Right cardiac atrium (tissue), 5 donors: Measurements from ENCODE around the gene HEMGN. TPM values are rescaled to one million over a fixed set of nuclear protein-coding genes. Genes with fewer than 3 reads are reported as not detected.

Experiments
- ATAC-seq, 2 donors: fragments of 200-7000 bp; cut with Tn5 transposase; one replicate each; pipeline versions ENCODE4 v1.8.0 to v1.9.1; 2020; ENCODE audit warnings: moderate library complexity in 2 of 2, mild to moderate bottlenecking in 1 of 2
- DNase-seq, 3 donors: peaks; one replicate each; pipeline ENCODE4 v3.0.0-alpha.2; 2020
- H3K27ac ChIP-seq: one replicate; pipeline ENCODE4 v1.5.1; 2013; ENCODE audit warnings: mild to moderate bottlenecking, low read length, control low read depth, moderate library complexity
- H3K27me3 ChIP-seq: one replicate; pipeline ENCODE4 v1.6.1; 2013; ENCODE audit not compliant: control insufficient read depth, insufficient read depth
- H3K4me1 ChIP-seq: one replicate; pipeline ENCODE4 v1.6.1; 2013; ENCODE audit warnings: low read length; ENCODE audit not compliant: control insufficient read depth, insufficient read depth
- H3K4me3 ChIP-seq: one replicate; pipeline ENCODE4 v1.5.1; 2013; ENCODE audit warnings: low read length, control low read depth
- H3K9me3 ChIP-seq: one replicate; pipeline ENCODE4 v1.6.1; 2013; ENCODE audit warnings: low read length; ENCODE audit not compliant: control insufficient read depth
- WGBS: extraction: QIAGEN DNeasy Blood & Tissue Kit; methylation state at CpG from one replicate; pipeline ENCODE4 v1.1.7; 2013; 5-methylcytosine and 5-hydroxymethylcytosine counted together
- intact Hi-C, 4 donors: fragments of 100-400 bp; cut with DNase I; formaldehyde crosslinking; loops; one replicate each; pipeline versions ENCODE4 v1.11.0 to v1.14.0; 2022 to 2023
- polyA plus RNA-seq: library from polyadenylated mRNA; stranded (reverse); fragments of 200-250 nt; gene quantifications from one replicate; pipeline ENCODE4 v1.2.3, GENCODE V29; 2013
- total RNA-seq, 4 donors: library from RNA; stranded (reverse); fragmentation: NEBNext Ultra II Directional; extraction: Animal tissue kit (Norgen Biotek cat#: 25700); gene quantifications; one replicate each; pipeline ENCODE4 v1.2.1, GENCODE V29; 2021
- donor health status: healthy with polysubstance abuse.
- donor health status: DM: no; HTN: yes; CAD: no.
- donor health status: DM: no; HTN: no; CAD: no.
- donor health status: DM: no; HTN: yes; CAD: no; lungs with severe emphysema.
- donor health status: DM: yes; HTN: yes; CAD: no.

The HEMGN gene
- total and polyA plus RNA-seq, 5 donors: not detected

GRCh38 chr9:97925497-97926334 lies 12.3 kb downstream of the HEMGN start:
- intact Hi-C loops: loop anchor here (5.0 to 10.0 kb wide), 4 partner anchors 59 to 329 kb away; partner anchors contain the start of genes ANP32B (in 2 of the 4) and TBC1D2 (in 1 of the 4)
- Histone ChIP-seq H3K9me3 (no peaks in the 10 kb centered on the region), H3K27ac (no peak overlapping the region), H3K27me3 (no peaks in the 10 kb centered on the region), H3K4me1 (no peaks in the 10 kb centered on the region), H3K4me3 (no peak overlapping the region)
- 69% methylated on average over 5 of the region's 5 CpGs for WGBS
- DNase-seq (no peak), ATAC-seq (no peak)

GRCh38 chr9:97924386-97924785 lies 13.6 kb downstream of the HEMGN start:
- no peak for ATAC-seq
- Histone ChIP-seq H3K4me3 (no peak overlapping the region), H3K4me1 (no peaks in the 10 kb centered on the region), H3K27me3 (no peaks in the 10 kb centered on the region), H3K9me3 (no peaks in the 10 kb centered on the region), H3K27ac (no peak overlapping the region)
- 48% methylated on average over 4 of the region's 4 CpGs for WGBS
- no peak for DNase-seq
- intact Hi-C loops: loop anchor here in 3 of 4 donors (5.0 to 10.0 kb wide), 7 partner anchors 58 to 338 kb away; partner anchors contain the start of genes ANP32B (in 3 of the 3) and TBC1D2 (in 2 of the 3)

- Histone ChIP-seq H3K4me3 (peak overlapping the region; percentile 46), H3K4me1 (no peaks in the 10 kb centered on the region), H3K27me3 (no peaks in the 10 kb centered on the region), H3K9me3 (no peaks in the 10 kb centered on the region), H3K27ac (no peak overlapping the region)
- WGBS: under 1% methylated on average over 8 of the region's 8 CpGs
- intact Hi-C loops: loop anchor here in 3 of 4 donors (2.0 to 10.0 kb wide), 8 partner anchors 59 to 339 kb away; partner anchors contain the start of genes ANP32B (in 3 of the 3) and TBC1D2 (in 2 of the 3)
- ATAC-seq: peak; percentile 40 to 45
- DNase-seq: peak; percentile 66 to 93 (median 84)
Observed at GRCh38 chr9:97923529-97924108, 14.4 kb downstream of the HEMGN start.

- Histone ChIP-seq H3K9me3 (no peaks in the 10 kb centered on the region), H3K4me3 (peak within 1 kb of the TSS; percentile 86), H3K27ac (peak within 1 kb of the TSS; percentile 98), H3K27me3 (no peaks in the 10 kb centered on the region), H3K4me1 (no peaks in the 10 kb centered on the region)
- intact Hi-C loops: loop anchor here in 3 of 4 donors (2.0 to 10.0 kb wide), 8 partner anchors 60 to 340 kb away; partner anchors contain the start of genes ANP32B (in 3 of the 3) and TBC1D2 (in 2 of the 3)
- WGBS: under 1% methylated on average over 54 of the region's 54 CpGs
- DNase-seq (peak; percentile 98 to 99 (median 99)), ATAC-seq (peak; percentile 96 to 97)
Observed at GRCh38 chr9:97921959-97922724, 15.8 kb downstream of the HEMGN start, which contains the start of gene TRMO. TSS of gene TRMO (minus strand) at chr9:97922500. CDS start at chr9:97922493, 7 bp downstream.

- ATAC-seq (no peak), DNase-seq (no peak)
- H3K4me3 ChIP-seq: no peak overlapping the region
- intact Hi-C loops: no loop called here
- H3K4me1 ChIP-seq: no peaks in the 10 kb centered on the region
- no peaks in the 10 kb centered on the region for H3K27me3 ChIP-seq
- no peak overlapping the region for H3K27ac ChIP-seq
- no peaks in the 10 kb centered on the region for H3K9me3 ChIP-seq
Observed at GRCh38 chr9:97919217-97919813, 18.7 kb downstream of the HEMGN start.

GRCh38 chr9:97918611-97919010 lies 19.4 kb downstream of the HEMGN start:
- intact Hi-C loops: no loop called here
- H3K4me1 ChIP-seq: no peaks in the 10 kb centered on the region
- no peak overlapping the region for H3K4me3 ChIP-seq
- 71% methylated on average over 4 of the region's 4 CpGs for WGBS
- H3K27ac ChIP-seq: no peak overlapping the region
- no peaks in the 10 kb centered on the region for H3K27me3 ChIP-seq
- ATAC-seq (no peak), DNase-seq (no peak)
- no peaks in the 10 kb centered on the region for H3K9me3 ChIP-seq

GRCh38 chr9:97911970-97912369 lies 26.0 kb downstream of the HEMGN start:
- 89% methylated on average over 1 of the region's 1 CpG for WGBS

GRCh38 chr9:97911528-97911927 lies 26.4 kb downstream of the HEMGN start:
- intact Hi-C loops: no loop called here
- DNase-seq: no peak
- H3K27ac ChIP-seq: no peak overlapping the region

More at GRCh38 chr9:97911970-97912369, 26.0 kb downstream of the HEMGN start:
- ATAC-seq: no peak
- Histone ChIP-seq H3K27ac (no peak overlapping the region), H3K4me1 (peaks cover 5% of the 10 kb centered on the region), H3K4me3 (no peak overlapping the region), H3K27me3 (no peaks in the 10 kb centered on the region), H3K9me3 (no peaks in the 10 kb centered on the region)
- intact Hi-C loops: no loop called here
- no peak for DNase-seq

GRCh38 chr9:97910357-97910756 lies 27.6 kb downstream of the HEMGN start:
- H3K4me1 ChIP-seq: peaks cover 5% of the 10 kb centered on the region
- WGBS: 90% methylated on average over 6 of the region's 6 CpGs
- ATAC-seq (no peak), DNase-seq (no peak)
- no peak overlapping the region for H3K27ac ChIP-seq
- intact Hi-C loops: no loop called here
- no peaks in the 10 kb centered on the region for H3K27me3 ChIP-seq
- no peak overlapping the region for H3K4me3 ChIP-seq
- H3K9me3 ChIP-seq: no peaks in the 10 kb centered on the region

More at GRCh38 chr9:97911528-97911927, 26.4 kb downstream of the HEMGN start:
- H3K27me3 ChIP-seq: no peaks in the 10 kb centered on the region
- H3K9me3 ChIP-seq: no peaks in the 10 kb centered on the region
- 95% methylated on average over 2 of the region's 2 CpGs for WGBS
- H3K4me3 ChIP-seq: no peak overlapping the region
- no peak for ATAC-seq
- peaks cover 5% of the 10 kb centered on the region for H3K4me1 ChIP-seq

GRCh38 chr9:97908705-97909104 lies 29.3 kb downstream of the HEMGN start:
- Histone ChIP-seq H3K4me3 (no peak overlapping the region), H3K4me1 (peaks cover 5% of the 10 kb centered on the region), H3K9me3 (no peaks in the 10 kb centered on the region), H3K27ac (no peak overlapping the region), H3K27me3 (no peaks in the 10 kb centered on the region)
- intact Hi-C loops: no loop called here
- DNase-seq (no peak), ATAC-seq (no peak)
- 88% methylated on average over 1 of the region's 1 CpG for WGBS
